ENCODE results near the gene HIVEP3.

Gene HIVEP3

DNA sequence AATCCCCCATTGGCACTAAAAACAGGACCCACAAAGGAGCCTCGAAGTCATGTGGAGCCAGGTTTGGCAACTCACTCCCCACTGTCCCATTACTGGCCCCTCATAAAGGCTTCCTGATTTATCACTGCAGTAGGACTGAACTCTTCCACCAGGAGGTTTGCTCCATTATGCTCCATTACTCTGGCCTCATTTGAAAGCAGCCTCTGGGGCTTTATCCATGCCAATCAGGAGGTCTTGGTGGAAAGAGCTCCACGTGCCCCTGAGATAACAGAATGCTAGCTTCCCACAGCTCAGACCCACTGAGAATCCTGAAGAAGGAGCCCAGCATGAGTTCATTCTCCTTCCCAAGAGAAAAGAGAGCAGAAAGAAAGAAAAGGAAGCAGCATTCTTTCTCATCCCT, 76.4 kb downstream of the HIVEP3 start:
- no peak for TF ChIP-seq SIN3A (IDR thresholded peaks at IDR 0.05; ENCODE audit: borderline replicate concordance, insufficient read depth, low read length)
- no peak for TF ChIP-seq FOXP2 (optimal IDR thresholded peaks at IDR 0.05; ENCODE audit: borderline replicate concordance, extremely low read depth, extremely low read length, insufficient read depth)
- no peak for TF ChIP-seq POLR2AphosphoS5 (IDR thresholded peaks at IDR 0.05; ENCODE audit: low read depth, low read length)
- TF ChIP-seq, protein P1, sequence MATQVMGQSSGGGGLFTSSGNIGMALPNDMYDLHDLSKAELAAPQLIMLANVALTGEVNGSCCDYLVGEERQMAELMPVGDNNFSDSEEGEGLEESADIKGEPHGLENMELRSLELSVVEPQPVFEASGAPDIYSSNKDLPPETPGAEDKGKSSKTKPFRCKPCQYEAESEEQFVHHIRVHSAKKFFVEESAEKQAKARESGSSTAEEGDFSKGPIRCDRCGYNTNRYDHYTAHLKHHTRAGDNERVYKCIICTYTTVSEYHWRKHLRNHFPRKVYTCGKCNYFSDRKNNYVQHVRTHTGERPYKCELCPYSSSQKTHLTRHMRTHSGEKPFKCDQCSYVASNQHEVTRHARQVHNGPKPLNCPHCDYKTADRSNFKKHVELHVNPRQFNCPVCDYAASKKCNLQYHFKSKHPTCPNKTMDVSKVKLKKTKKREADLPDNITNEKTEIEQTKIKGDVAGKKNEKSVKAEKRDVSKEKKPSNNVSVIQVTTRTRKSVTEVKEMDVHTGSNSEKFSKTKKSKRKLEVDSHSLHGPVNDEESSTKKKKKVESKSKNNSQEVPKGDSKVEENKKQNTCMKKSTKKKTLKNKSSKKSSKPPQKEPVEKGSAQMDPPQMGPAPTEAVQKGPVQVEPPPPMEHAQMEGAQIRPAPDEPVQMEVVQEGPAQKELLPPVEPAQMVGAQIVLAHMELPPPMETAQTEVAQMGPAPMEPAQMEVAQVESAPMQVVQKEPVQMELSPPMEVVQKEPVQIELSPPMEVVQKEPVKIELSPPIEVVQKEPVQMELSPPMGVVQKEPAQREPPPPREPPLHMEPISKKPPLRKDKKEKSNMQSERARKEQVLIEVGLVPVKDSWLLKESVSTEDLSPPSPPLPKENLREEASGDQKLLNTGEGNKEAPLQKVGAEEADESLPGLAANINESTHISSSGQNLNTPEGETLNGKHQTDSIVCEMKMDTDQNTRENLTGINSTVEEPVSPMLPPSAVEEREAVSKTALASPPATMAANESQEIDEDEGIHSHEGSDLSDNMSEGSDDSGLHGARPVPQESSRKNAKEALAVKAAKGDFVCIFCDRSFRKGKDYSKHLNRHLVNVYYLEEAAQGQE (IDR thresholded peaks at IDR 0.05; ENCODE audit: insufficient read depth in 1 of 2, low read depth in 2 of 2, low read length in 2 of 2) = no peak
- TF ChIP-seq TAF1 (IDR thresholded peaks at IDR 0.05; ENCODE audit: borderline replicate concordance, insufficient read depth, low read length) = no peak

DNA sequence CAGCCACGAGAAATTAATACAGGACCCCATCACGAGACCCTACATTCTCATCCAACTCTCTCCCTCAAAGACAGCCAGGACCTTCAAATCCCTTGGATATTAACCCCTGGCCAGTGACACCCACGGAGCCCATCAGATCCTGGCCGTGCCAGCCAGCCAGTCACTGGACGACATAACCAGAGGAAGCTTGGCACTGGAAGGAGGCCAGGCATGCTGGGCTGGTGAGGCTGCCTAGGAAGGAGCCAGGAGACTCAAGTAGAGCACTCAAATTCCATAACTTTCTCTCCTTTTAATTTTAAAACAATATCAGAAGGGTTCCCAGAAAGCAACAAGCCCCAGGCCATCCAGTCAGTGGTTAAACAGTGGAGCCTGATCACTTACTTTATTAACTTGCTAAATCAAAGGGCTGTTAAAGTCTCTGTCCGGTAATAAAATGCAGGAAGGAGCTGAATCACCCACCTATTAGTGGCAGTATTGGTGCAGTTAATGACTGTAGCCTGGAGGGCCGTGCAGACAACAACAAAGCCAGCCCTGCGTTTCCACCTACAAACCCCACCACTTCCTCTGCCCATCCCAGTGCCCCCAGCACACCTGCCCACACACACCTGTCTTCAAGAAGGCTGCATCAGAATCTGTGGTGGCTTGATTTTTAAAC, 78.0 kb downstream of the HIVEP3 start:
- TF ChIP-seq POLR2AphosphoS5 (IDR thresholded peaks at IDR 0.05; ENCODE audit: low read depth, low read length) = 0 out of 2 replicates have a peak, but pooled peaks have one; percentile 2
- TF ChIP-seq, protein P1 (IDR thresholded peaks at IDR 0.05; ENCODE audit: insufficient read depth in 1 of 2, low read depth in 2 of 2, low read length in 2 of 2) = no peak
- TF ChIP-seq SIN3A (IDR thresholded peaks at IDR 0.05; ENCODE audit: borderline replicate concordance, insufficient read depth, low read length) = no peak
- no peak for TF ChIP-seq FOXP2 (optimal IDR thresholded peaks at IDR 0.05; ENCODE audit: borderline replicate concordance, extremely low read depth, extremely low read length, insufficient read depth)

DNA sequence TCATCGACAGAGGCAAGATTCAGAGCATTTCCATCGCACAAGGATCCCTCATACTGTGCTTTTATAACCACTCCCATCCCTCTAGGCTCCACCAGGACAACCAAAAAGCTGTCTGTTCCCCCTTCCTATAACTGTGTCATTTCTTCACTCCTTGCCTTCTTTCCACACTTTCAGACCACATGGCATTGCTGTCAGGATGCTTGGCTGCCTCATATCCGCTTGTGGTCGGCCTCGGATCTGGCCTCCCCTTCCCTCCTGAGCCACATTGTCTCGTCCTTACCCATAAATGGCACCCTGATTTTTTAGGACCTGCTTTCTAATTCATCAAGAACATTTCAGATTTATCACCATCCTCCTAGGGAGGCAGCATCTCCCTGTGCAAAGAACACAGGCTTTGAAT, 80.5 kb downstream of the HIVEP3 start:
- TF ChIP-seq POLR2AphosphoS5 (IDR thresholded peaks at IDR 0.05; ENCODE audit: low read depth, low read length) = no peak
- no peak for TF ChIP-seq FOXP2 (optimal IDR thresholded peaks at IDR 0.05; ENCODE audit: borderline replicate concordance, extremely low read depth, extremely low read length, insufficient read depth)
- TF ChIP-seq, protein P1 (IDR thresholded peaks at IDR 0.05; ENCODE audit: insufficient read depth in 1 of 2, low read depth in 2 of 2, low read length in 2 of 2) = no peak
- no peak for TF ChIP-seq SIN3A (IDR thresholded peaks at IDR 0.05; ENCODE audit: borderline replicate concordance, insufficient read depth, low read length)
- no peak for TF ChIP-seq TAF1 (IDR thresholded peaks at IDR 0.05; ENCODE audit: borderline replicate concordance, insufficient read depth, low read length)

DNA sequence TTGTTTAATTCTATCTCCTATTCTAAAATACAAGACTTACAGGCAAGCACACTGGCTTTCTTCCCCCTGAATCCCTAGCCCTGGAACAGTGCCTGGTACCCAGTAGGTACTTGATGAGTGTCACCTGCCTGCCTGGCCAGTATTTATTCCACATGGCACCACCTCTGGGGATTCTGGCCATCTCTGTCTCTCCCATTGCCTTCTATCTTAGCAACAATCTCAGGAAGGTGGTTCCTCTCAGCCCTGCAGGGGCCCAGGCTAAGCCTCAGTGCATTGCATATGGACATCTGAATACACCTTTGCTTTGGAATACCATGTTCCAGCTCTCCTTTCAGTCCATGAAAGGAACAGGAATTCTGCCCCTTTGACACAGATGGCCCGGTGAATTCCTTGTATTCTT, 81.0 kb downstream of the HIVEP3 start:
- TF ChIP-seq FOXP2 (optimal IDR thresholded peaks at IDR 0.05; ENCODE audit: borderline replicate concordance, extremely low read depth, extremely low read length, insufficient read depth) (no peak), POLR2AphosphoS5 (IDR thresholded peaks at IDR 0.05; ENCODE audit: low read depth, low read length) (no peak), TAF1 (IDR thresholded peaks at IDR 0.05; ENCODE audit: borderline replicate concordance, insufficient read depth, low read length) (no peak), SIN3A (IDR thresholded peaks at IDR 0.05; ENCODE audit: borderline replicate concordance, insufficient read depth, low read length) (no peak)
- TF ChIP-seq, protein P1 (IDR thresholded peaks at IDR 0.05; ENCODE audit: insufficient read depth in 1 of 2, low read depth in 2 of 2, low read length in 2 of 2) = no peak
